ENCODE data around the gene CTNNAL1. TPM values are rescaled to one million over a fixed set of nuclear protein-coding genes. Genes with fewer than 3 reads are reported as not detected.

The CTNNAL1 gene, protein sequence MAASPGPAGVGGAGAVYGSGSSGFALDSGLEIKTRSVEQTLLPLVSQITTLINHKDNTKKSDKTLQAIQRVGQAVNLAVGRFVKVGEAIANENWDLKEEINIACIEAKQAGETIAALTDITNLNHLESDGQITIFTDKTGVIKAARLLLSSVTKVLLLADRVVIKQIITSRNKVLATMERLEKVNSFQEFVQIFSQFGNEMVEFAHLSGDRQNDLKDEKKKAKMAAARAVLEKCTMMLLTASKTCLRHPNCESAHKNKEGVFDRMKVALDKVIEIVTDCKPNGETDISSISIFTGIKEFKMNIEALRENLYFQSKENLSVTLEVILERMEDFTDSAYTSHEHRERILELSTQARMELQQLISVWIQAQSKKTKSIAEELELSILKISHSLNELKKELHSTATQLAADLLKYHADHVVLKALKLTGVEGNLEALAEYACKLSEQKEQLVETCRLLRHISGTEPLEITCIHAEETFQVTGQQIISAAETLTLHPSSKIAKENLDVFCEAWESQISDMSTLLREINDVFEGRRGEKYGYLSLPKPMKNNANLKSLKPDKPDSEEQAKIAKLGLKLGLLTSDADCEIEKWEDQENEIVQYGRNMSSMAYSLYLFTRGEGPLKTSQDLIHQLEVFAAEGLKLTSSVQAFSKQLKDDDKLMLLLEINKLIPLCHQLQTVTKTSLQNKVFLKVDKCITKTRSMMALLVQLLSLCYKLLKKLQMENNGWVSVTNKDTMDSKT
- total RNA-seq (2011; cell fraction: chromatin; rRNA removed; ENCODE audit: low replicate concordance) = 8.0 and 35.8 TPM in 2 replicates
- total RNA-seq (2011; cell fraction: nucleolus; rRNA removed) = 3.3 and 5.7 TPM in 2 replicates
- total RNA-seq (2011; cell fraction: nucleoplasm; rRNA removed) = 8.6 and 9.2 TPM in 2 replicates
- total RNA-seq (2014; rRNA removed) (37.6 and 38.9 TPM in 2 replicates), total RNA-seq (2014; rRNA removed; fragmentation: Illumina TruSeq; extraction: Trizol) (78.0 and 89.1 TPM in 2 replicates), total RNA-seq (2015; rRNA removed; fragmentation: Illumina TruSeq; extraction: Trizol) (42.2 and 46.7 TPM in 2 replicates), total RNA-seq (2021) (46.9 and 48.8 TPM in 2 replicates), polyA plus RNA-seq (2011; rRNA removed) (42.5 and 70.7 TPM in 2 replicates), polyA plus RNA-seq (2014; fragmentation: Illumina TruSeq; extraction: Trizol) (53.8 and 57.9 TPM in 2 replicates), polyA plus RNA-seq (2014; fragmentation: Nextera tagmentation; extraction: Ambion mirVana) (10 to 100 TPM; 23.2 to 29.8 TPM), polyA plus RNA-seq (2014; rRNA removed) (42.3 and 43.6 TPM in 2 replicates), polyA minus RNA-seq (2011; rRNA and poly(A)+ RNA removed) (45.3 and 51.5 TPM in 2 replicates), Bru-seq, nascent RNA (percentile 80 among the genes with signal in this experiment), BruChase-seq, experiment 1, labeled RNA remaining after a 2-hour chase (percentile 84 among the genes with signal in this experiment), BruChase-seq, experiment 2, labeled RNA remaining after a 6-hour chase (percentile 85 among the genes with signal in this experiment)
- 9.6 and 20.6 TPM in 2 replicates for polyA plus RNA-seq (2011; cell fraction: cytosol; rRNA removed)
- 6.0 and 11.1 TPM in 2 replicates for polyA plus RNA-seq (2011; cell fraction: nucleus; rRNA removed)
- polyA plus RNA-seq (2012) = 32.7 and 33.7 TPM in 2 replicates
- polyA minus RNA-seq (2011; cell fraction: cytosol; rRNA and poly(A)+ RNA removed) = 16.8 and 20.3 TPM in 2 replicates
- polyA minus RNA-seq (2011; cell fraction: nucleus; rRNA and poly(A)+ RNA removed) = 9.7 and 16.2 TPM in 2 replicates
- long read RNA-seq, experiment 1, transcript CTNNAL1-201 (19 exons, 2,490 nt) = major isoform, 157 of 256 reads
- long read RNA-seq, experiment 1, partial matches to known transcripts = 58 of 256 reads
- long read RNA-seq, experiment 1, other reads (novel, unspliced or antisense) = 37 of 256 reads
- long read RNA-seq, experiment 2, transcript CTNNAL1-201 (19 exons, 2,490 nt) = major isoform, 18 of 58 reads
- long read RNA-seq, experiment 2, partial matches to known transcripts = 10 of 58 reads
- long read RNA-seq, experiment 2, other reads (novel, unspliced or antisense) = 30 of 58 reads
- long read RNA-seq, experiment 3, transcript CTNNAL1-201 (19 exons, 2,490 nt) = major isoform, 30 of 78 reads
- long read RNA-seq, experiment 3, partial matches to known transcripts = 35 of 78 reads
- long read RNA-seq, experiment 3, other reads (novel, unspliced or antisense) = 12 of 78 reads

- H3K36me3 ChIP-seq (ENCODE audit: control insufficient read depth, insufficient read depth, low read length) = peaks cover 22% of the 10 kb centered on the region
- peak; percentile 95 to 100 (median 99) for DNase-seq (ENCODE audit: extremely low read depth in 1 of 4, low spot score in 3 of 4)
- peak; percentile 94 for ATAC-seq
- POLR2A ChIA-PET = interaction anchor here (0.6 to 1.2 kb wide), 2 partner anchors 18 to 116 kb away, joined by 3 read pairs; no protein-coding TSS in a partner anchor
- peaks cover 44% of the 10 kb centered on the region for H3K79me2 ChIP-seq (ENCODE audit: control insufficient read depth, insufficient read depth, low read length)
- H3K9me1 ChIP-seq (ENCODE audit: control insufficient read depth, insufficient read depth, low read length) = no peaks in the 10 kb centered on the region
- H3K4me1 ChIP-seq (replicated peaks in 1 of 2; ENCODE audit: control insufficient read depth in 2 of 2, insufficient read depth in 2 of 2, low read length in 2 of 2) = peaks cover 20 to 33% of the 10 kb centered on the region in 2 experiments; a peak in 4 of 5 replicates
- intact Hi-C loops (cut with micrococcal nuclease) = loop anchor here (5.0 kb wide), 3 partner anchors 81 to 119 kb away; partner anchors contain the start of genes ABITRAM, ELP1 and TMEM245
- H3K4me2 ChIP-seq (ENCODE audit: insufficient read depth, low read length) = peak within 1 kb of the TSS; percentile 91
- 1% methylated on average over 44 of the region's 99 CpGs for whole genome bisulfite sequencing (ENCODE audit: insufficient coverage, low coverage, missing lambda C conversion rate)
- in situ Hi-C loops (cut with MboI) = no loop called here
- no peak for FAIRE-seq
- peak within 1 kb of the TSS; percentile 81 to 98 for H3K9ac ChIP-seq (ENCODE audit: insufficient read depth in 1 of 2, low read depth in 2 of 2, low read length in 2 of 2)
- no peaks in the 10 kb centered on the region for H3K27me3 ChIP-seq (ENCODE audit: control insufficient read depth in 2 of 2, insufficient read depth in 2 of 2, low read length in 2 of 2)
- no peaks in the 10 kb centered on the region; the same call in 1 of the 2 replicates for H4K20me1 ChIP-seq (replicated peaks; ENCODE audit: control insufficient read depth, insufficient read depth, low read length)
- H3K9me3 ChIP-seq (replicated peaks; ENCODE audit: control insufficient read depth, insufficient read depth, low read depth, low read length) = no peaks in the 10 kb centered on the region
- peak within 1 kb of the TSS; percentile 81 for H3K4me3 ChIP-seq
- H2AFZ ChIP-seq (ENCODE audit: low read depth, low read length) = peak within 1 kb of the TSS; percentile 96
- H3K27ac ChIP-seq (ENCODE audit: extremely low read depth, low read depth, low read length) = peak within 1 kb of the TSS; percentile 86
- CTCF ChIA-PET (ENCODE audit: low intra/inter-chr PET ratio) = no interaction called here
- BruUV-seq (replicated peaks) = no TSS peak
- TF ChIP-seq NFIC (IDR thresholded peaks at IDR 0.05) = peak; percentile 30; the same call in 1 of the 2 replicates
- TF ChIP-seq MBD2 (IDR thresholded peaks at IDR 0.05; ENCODE audit: borderline replicate concordance, low read depth) = peak; percentile 11; the same call in 1 of the 2 replicates
- TF ChIP-seq POLR2A (conservative IDR thresholded peaks at IDR 0.05) = peak; percentile 82
- TF ChIP-seq RFX7 (CRISPR knock-in tag; IDR thresholded peaks at IDR 0.05) = no peak
- peak in 1 of 2 experiments; percentile 74 for TF ChIP-seq E2F6 (IDR thresholded peaks at IDR 0.05; ENCODE audit: borderline replicate concordance in 1 of 2, extremely low read depth in 1 of 2, insufficient read depth in 1 of 2, insufficient read length in 1 of 2, low read depth in 1 of 2, low read length in 1 of 2, poor library complexity in 1 of 2, severe bottlenecking in 1 of 2)
- TF ChIP-seq ILF3 (IDR thresholded peaks at IDR 0.05; ENCODE audit: borderline replicate concordance) = no peak
- TF ChIP-seq L3MBTL2 (IDR thresholded peaks at IDR 0.05) = 0 out of 2 replicates have a peak, but pooled peaks have one; percentile 3
- no peak for TF ChIP-seq ZBTB43 (CRISPR knock-in tag; IDR thresholded peaks at IDR 0.05)
- no peak for TF ChIP-seq NR2C1 (IDR thresholded peaks at IDR 0.05)
- no peak for TF ChIP-seq NR2C1 (tag; IDR thresholded peaks at IDR 0.05)
- TF ChIP-seq TARDBP (IDR thresholded peaks at IDR 0.05) = no peak
Observed at GRCh38 chr9:109012876-109013678, at the start of gene CTNNAL1. CTNNAL1 (minus strand) TSS chr9:109013499; CDS start chr9:109013442, 57 bp downstream.
